HepG2 (cell line): ENCODE measurements around the gene NUCB1. TPM values are rescaled to one million over a fixed set of nuclear protein-coding genes. Genes with fewer than 3 reads are reported as not detected.
A peak's percentile ranks its signal among the peaks of the same experiment; 100 is the strongest.

ENCODE experiments used
- ARHGAP35 ChIP-seq: sonication (generic); formaldehyde crosslinking; IDR thresholded peaks from 2 replicates; pipeline ENCODE4 v1.9.0; 2022; ENCODE audit warnings: mild to moderate bottlenecking, inconsistent platforms, moderate library complexity, missing genetic modification reagents, borderline replicate concordance
- CAMTA2 ChIP-seq: sonication (generic); formaldehyde crosslinking; IDR thresholded peaks from 2 replicates; pipeline ENCODE4 v1.4.0; 2020; ENCODE audit warnings: mild to moderate bottlenecking, missing genetic modification reagents, borderline replicate concordance
- CEBPG ChIP-seq: IDR thresholded peaks from 2 replicates; pipeline ENCODE4 v1.6.1; 2016
- GABPA ChIP-seq, 2 experiments: IDR thresholded peaks; 2 replicates each; pipeline ENCODE4 v1.6.1; 2011 to 2016; ENCODE audit warnings: low read depth in 2 of 2, low read length in 1 of 2, missing biosample characterization in 1 of 2, missing genetic modification characterization in 1 of 2
- HNF1B ChIP-seq: sonication (generic); formaldehyde crosslinking; IDR thresholded peaks from 2 replicates; pipeline ENCODE4 v1.5.1; 2020; ENCODE audit warnings: mild to moderate bottlenecking, moderate library complexity, missing genetic modification reagents
- MED13 ChIP-seq: sonication (generic); formaldehyde crosslinking; IDR thresholded peaks from 2 replicates; pipeline ENCODE4 v1.5.0; 2020; ENCODE audit warnings: missing genetic modification reagents
- MLX ChIP-seq: IDR thresholded peaks from 2 replicates; pipeline ENCODE4 v1.6.1; 2016
- PLRG1 ChIP-seq: fragments of 450-650 bp; conservative IDR thresholded peaks from 2 replicates; pipeline ENCODE4 v1.6.1; 2016
- POLR2A ChIP-seq, 2 experiments: IDR thresholded peaks; 2 replicates each; pipeline ENCODE4 v1.6.1; 2011; ENCODE audit warnings: low read depth in 2 of 2, low read length in 2 of 2, mild to moderate bottlenecking in 1 of 2, moderate library complexity in 1 of 2; ENCODE audit not compliant: insufficient read depth in 1 of 2
- RCOR2 ChIP-seq: IDR thresholded peaks from 2 replicates; pipeline ENCODE4 v1.6.1; 2016; ENCODE audit warnings: missing biosample characterization, missing genetic modification reagents
- SMAD9 ChIP-seq: sonication (generic); formaldehyde crosslinking; IDR thresholded peaks from 2 replicates; pipeline ENCODE4 v1.5.1; 2020; ENCODE audit warnings: mild to moderate bottlenecking, missing genetic modification reagents
- ZC3H13 ChIP-seq: sonication (generic); formaldehyde crosslinking; IDR thresholded peaks from 2 replicates; pipeline ENCODE4 v1.8.1; 2023; ENCODE audit warnings: mild to moderate bottlenecking, missing genetic modification reagents, moderate library complexity
- ZNF251 ChIP-seq: sonication (generic); formaldehyde crosslinking; IDR thresholded peaks from 2 replicates; pipeline ENCODE4 v1.9.0; 2021; ENCODE audit warnings: mild to moderate bottlenecking, missing genetic modification reagents
- ZNF292 ChIP-seq: sonication (generic); formaldehyde crosslinking; IDR thresholded peaks from 2 replicates; pipeline ENCODE4 v1.8.1; 2022; ENCODE audit warnings: mild to moderate bottlenecking, low read depth, missing genetic modification reagents, borderline replicate concordance
- ZNF317 ChIP-seq: sonication (generic); formaldehyde crosslinking; IDR thresholded peaks from 2 replicates; pipeline ENCODE4 v1.5.0; 2020; ENCODE audit warnings: mild to moderate bottlenecking, missing genetic modification reagents
- ZNF501 ChIP-seq: sonication (generic); formaldehyde crosslinking; IDR thresholded peaks from 2 replicates; pipeline ENCODE4 v1.5.1; 2020; ENCODE audit warnings: mild to moderate bottlenecking, moderate library complexity, missing genetic modification reagents
- ZNF589 ChIP-seq: sonication (generic); formaldehyde crosslinking; conservative IDR thresholded peaks from 2 replicates; pipeline ENCODE4 v1.8.0; 2022; ENCODE audit warnings: mild to moderate bottlenecking, moderate library complexity, missing genetic modification reagents
- ZNF598 ChIP-seq: sonication (generic); formaldehyde crosslinking; IDR thresholded peaks from 2 replicates; pipeline ENCODE4 v1.5.1; 2020; ENCODE audit warnings: mild to moderate bottlenecking, missing genetic modification reagents, borderline replicate concordance
- ZNF773 ChIP-seq: sonication (generic); formaldehyde crosslinking; IDR thresholded peaks from 2 replicates; pipeline ENCODE4 v1.4.0; 2020; ENCODE audit warnings: missing genetic modification reagents, borderline replicate concordance
- ZSCAN9 ChIP-seq: IDR thresholded peaks from 2 replicates; pipeline ENCODE4 v1.6.1; 2016; ENCODE audit warnings: borderline replicate concordance
- polyA plus RNA-seq, 8 experiments: library from polyadenylated mRNA; depleted of rRNA in 3 of 8; stranded (reverse) in 7 of 8; unstranded in 1 of 8; fragments of >200 nt; fragmentation: Illumina TruSeq in 4 of 8; extraction: Trizol in 4 of 8; gene quantifications; 2 replicates each; pipeline versions ENCODE4 v1.2.1 to v1.2.3, GENCODE V29; 2011 to 2016; ENCODE audit warnings: low read depth in 4 of 8, missing spikeins in 1 of 8, mixed read lengths in 1 of 8; ENCODE audit not compliant: insufficient read depth in 1 of 8
- total RNA-seq, 5 experiments: library from RNA; depleted of rRNA; stranded (reverse); fragments of >200 nt; fragmentation: Illumina TruSeq; extraction: Trizol; gene quantifications; 2 replicates each; pipeline ENCODE4 v1.2.3, GENCODE V29; 2016; ENCODE audit warnings: low read depth in 1 of 5
- TF ChIP-seq, protein P1 (sequence below): sonication (generic); formaldehyde crosslinking; IDR thresholded peaks from 2 replicates; pipeline ENCODE4 v1.4.0; 2020; ENCODE audit warnings: missing genetic modification reagents, borderline replicate concordance
- TF ChIP-seq, protein P2 (sequence below): IDR thresholded peaks from 2 replicates; pipeline ENCODE4 v1.6.1; 2016; ENCODE audit warnings: low read depth, control low read depth

NUCB1 gene
- total and polyA plus RNA-seq, 2 of the 13 experiments (the other 11 are each of a cell fraction or from before 2014, with no cell fraction given) = 82.3 to 106 TPM

- no peak for TF ChIP-seq HNF1B (CRISPR knock-in tag)
- no peak for TF ChIP-seq ZNF501
- TF ChIP-seq SMAD9 (CRISPR knock-in tag) = no peak
- TF ChIP-seq ZNF598 = no peak
- TF ChIP-seq ZNF773 (CRISPR knock-in tag) = no peak
- no peak for TF ChIP-seq GABPA (IDR thresholded peaks at IDR 0.05; ENCODE audit: low read depth, low read length)
- no peak for TF ChIP-seq GABPA (CRISPR knock-in tag; IDR thresholded peaks at IDR 0.05; ENCODE audit: low read depth)
- peak; percentile 11; the same call in 1 of the 2 replicates for TF ChIP-seq CEBPG (CRISPR knock-in tag)
- no peak for TF ChIP-seq MLX (CRISPR knock-in tag)
- TF ChIP-seq ARHGAP35 (CRISPR knock-in tag) = no peak
- TF ChIP-seq POLR2A (IDR thresholded peaks at IDR 0.05; ENCODE audit: insufficient read depth in 1 of 2, low read depth in 2 of 2, low read length in 2 of 2) = peak in 1 of 2 experiments; percentile 6; a peak in 1 of 4 replicates
- TF ChIP-seq, protein P1, sequence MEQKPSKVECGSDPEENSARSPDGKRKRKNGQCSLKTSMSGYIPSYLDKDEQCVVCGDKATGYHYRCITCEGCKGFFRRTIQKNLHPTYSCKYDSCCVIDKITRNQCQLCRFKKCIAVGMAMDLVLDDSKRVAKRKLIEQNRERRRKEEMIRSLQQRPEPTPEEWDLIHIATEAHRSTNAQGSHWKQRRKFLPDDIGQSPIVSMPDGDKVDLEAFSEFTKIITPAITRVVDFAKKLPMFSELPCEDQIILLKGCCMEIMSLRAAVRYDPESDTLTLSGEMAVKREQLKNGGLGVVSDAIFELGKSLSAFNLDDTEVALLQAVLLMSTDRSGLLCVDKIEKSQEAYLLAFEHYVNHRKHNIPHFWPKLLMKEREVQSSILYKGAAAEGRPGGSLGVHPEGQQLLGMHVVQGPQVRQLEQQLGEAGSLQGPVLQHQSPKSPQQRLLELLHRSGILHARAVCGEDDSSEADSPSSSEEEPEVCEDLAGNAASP (CRISPR knock-in tag) = no peak; the same call in 1 of the 2 replicates
- TF ChIP-seq ZNF317 (CRISPR knock-in tag) = no peak
- TF ChIP-seq ZC3H13 (CRISPR knock-in tag) = no peak
- no peak for TF ChIP-seq ZNF251 (CRISPR knock-in tag)
- TF ChIP-seq RCOR2 (CRISPR knock-in tag) = no peak
- no peak for TF ChIP-seq CAMTA2
- TF ChIP-seq ZSCAN9 (CRISPR knock-in tag) = no peak
- peak; percentile 73; the same call in 1 of the 2 replicates for TF ChIP-seq ZNF589 (CRISPR knock-in tag)
- peak; percentile 68; the same call in 1 of the 2 replicates for TF ChIP-seq MED13
- TF ChIP-seq, protein P2, sequence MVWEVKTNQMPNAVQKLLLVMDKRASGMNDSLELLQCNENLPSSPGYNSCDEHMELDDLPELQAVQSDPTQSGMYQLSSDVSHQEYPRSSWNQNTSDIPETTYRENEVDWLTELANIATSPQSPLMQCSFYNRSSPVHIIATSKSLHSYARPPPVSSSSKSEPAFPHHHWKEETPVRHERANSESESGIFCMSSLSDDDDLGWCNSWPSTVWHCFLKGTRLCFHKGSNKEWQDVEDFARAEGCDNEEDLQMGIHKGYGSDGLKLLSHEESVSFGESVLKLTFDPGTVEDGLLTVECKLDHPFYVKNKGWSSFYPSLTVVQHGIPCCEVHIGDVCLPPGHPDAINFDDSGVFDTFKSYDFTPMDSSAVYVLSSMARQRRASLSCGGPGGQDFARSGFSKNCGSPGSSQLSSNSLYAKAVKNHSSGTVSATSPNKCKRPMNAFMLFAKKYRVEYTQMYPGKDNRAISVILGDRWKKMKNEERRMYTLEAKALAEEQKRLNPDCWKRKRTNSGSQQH (CRISPR knock-in tag) = no peak
- no peak for TF ChIP-seq ZNF292 (CRISPR knock-in tag)
- TF ChIP-seq PLRG1 = no peak
Measured at GRCh38 chr19:48961051-48961649, 61.0 kb downstream of the NUCB1 start (continued).
